GM19438 (cell line): ENCODE measurements around the gene SRPRB.

Source experiments
- ATAC-seq: cut with Tn5 transposase; IDR thresholded peaks from one replicate; pipeline ENCODE4 v1.9.1; 2021; ENCODE audit warnings: low read depth; ENCODE audit not compliant: unreplicated experiment

Gene SRPRB

GRCh38 chr3:133840055-133840737 is 34.6 kb downstream of the SRPRB start:
- no peak for ATAC-seq

- ATAC-seq: no peak
These were observed 35.2 kb downstream of the SRPRB start for GRCh38 chr3:133840767-133841166.

GRCh38 chr3:133841196-133841595 is 35.6 kb downstream of the SRPRB start:
- ATAC-seq: no peak

GRCh38 chr3:133842158-133842557 is 36.5 kb downstream of the SRPRB start:
- no peak for ATAC-seq

- no peak for ATAC-seq
These were observed 38.0 kb downstream of the SRPRB start for GRCh38 chr3:133843634-133844033.

GRCh38 chr3:133845127-133845526 is 39.5 kb downstream of the SRPRB start:
- no peak for ATAC-seq

GRCh38 chr3:133849346-133849745 is 43.7 kb downstream of the SRPRB start:
- ATAC-seq: no peak

- ATAC-seq: no peak
These were observed 44.4 kb downstream of the SRPRB start for GRCh38 chr3:133850034-133850433.

GRCh38 chr3:133851266-133851906 is 45.8 kb downstream of the SRPRB start:
- ATAC-seq: no peak

GRCh38 chr3:133851931-133852330 is 46.3 kb downstream of the SRPRB start:
- ATAC-seq: no peak

GRCh38 chr3:133853063-133853924 is 47.7 kb downstream of the SRPRB start:
- no peak for ATAC-seq

- no peak for ATAC-seq
These were observed 48.3 kb downstream of the SRPRB start for GRCh38 chr3:133853925-133854227.

GRCh38 chr3:133854264-133855001 is 48.8 kb downstream of the SRPRB start:
- no peak for ATAC-seq

- ATAC-seq: no peak
These were observed 49.4 kb downstream of the SRPRB start for GRCh38 chr3:133855002-133855370.

- no peak for ATAC-seq
These were observed 50.2 kb downstream of the SRPRB start for GRCh38 chr3:133855772-133856171.

- ATAC-seq: no peak
These were observed 50.7 kb downstream of the SRPRB start for GRCh38 chr3:133856316-133856715.

GRCh38 chr3:133857767-133858166 is 52.2 kb downstream of the SRPRB start:
- no peak for ATAC-seq

- no peak for ATAC-seq
These were observed 54.0 kb downstream of the SRPRB start for GRCh38 chr3:133859381-133860234.

- no peak for ATAC-seq
These were observed 54.9 kb downstream of the SRPRB start for GRCh38 chr3:133860519-133860918.

- ATAC-seq: no peak
These were observed 56.5 kb downstream of the SRPRB start for GRCh38 chr3:133862161-133862560.
